KOPT-K1 (cell line): ENCODE results near the gene PDLIM1.

ENCODE experiments used
- H3K27ac ChIP-seq: fragments of 200-600 bp; sonication (generic); 2 replicates; pipeline ENCODE4 v1.5.1; 2016; ENCODE audit warnings: antibody characterized with exemption, mild to moderate bottlenecking, low read depth, low read length; ENCODE audit not compliant: poor library complexity, severe bottlenecking
- H3K36me3 ChIP-seq: fragments of 200-600 bp; sonication (generic); 2 replicates; pipeline ENCODE4 v1.5.1; 2017; ENCODE audit warnings: antibody characterized with exemption, mild to moderate bottlenecking, low read length, moderate library complexity; ENCODE audit not compliant: insufficient read depth
- H3K9me3 ChIP-seq: fragments of 200-600 bp; sonication (generic); 2 replicates; pipeline ENCODE4 v1.5.1; 2017; ENCODE audit warnings: antibody characterized with exemption, low read length, mild to moderate bottlenecking; ENCODE audit not compliant: insufficient read depth, poor library complexity, severe bottlenecking

Gene PDLIM1

GRCh38 chr10:95284807-95285206 is 6.0 kb downstream of the PDLIM1 start:
- no peaks in the 10 kb centered on the region for H3K9me3 ChIP-seq
- H3K27ac ChIP-seq: no peak overlapping the region
- no peaks in the 10 kb centered on the region for H3K36me3 ChIP-seq

GRCh38 chr10:95282107-95282506 is 8.7 kb downstream of the PDLIM1 start:
- no peaks in the 10 kb centered on the region for H3K9me3 ChIP-seq
- no peaks in the 10 kb centered on the region for H3K36me3 ChIP-seq
- no peak overlapping the region for H3K27ac ChIP-seq

- Histone ChIP-seq H3K9me3 (no peaks in the 10 kb centered on the region), H3K27ac (no peak overlapping the region), H3K36me3 (no peaks in the 10 kb centered on the region)
Observed at GRCh38 chr10:95281206-95281605, 9.6 kb downstream of the PDLIM1 start.

- no peak overlapping the region for H3K27ac ChIP-seq
- H3K9me3 ChIP-seq: no peaks in the 10 kb centered on the region
- H3K36me3 ChIP-seq: no peaks in the 10 kb centered on the region
Observed at GRCh38 chr10:95280637-95281036, 10.2 kb downstream of the PDLIM1 start.

GRCh38 chr10:95279042-95279820 is 11.6 kb downstream of the PDLIM1 start:
- no peaks in the 10 kb centered on the region for H3K36me3 ChIP-seq
- no peaks in the 10 kb centered on the region for H3K9me3 ChIP-seq
- no peak overlapping the region for H3K27ac ChIP-seq

- no peaks in the 10 kb centered on the region for H3K36me3 ChIP-seq
- H3K9me3 ChIP-seq: no peaks in the 10 kb centered on the region
- no peak overlapping the region for H3K27ac ChIP-seq
Observed at GRCh38 chr10:95278061-95278988, 12.5 kb downstream of the PDLIM1 start.

- Histone ChIP-seq H3K36me3 (no peaks in the 10 kb centered on the region), H3K9me3 (no peaks in the 10 kb centered on the region), H3K27ac (no peak overlapping the region)
Observed at GRCh38 chr10:95277614-95278013, 13.2 kb downstream of the PDLIM1 start.

GRCh38 chr10:95277201-95277570 is 13.6 kb downstream of the PDLIM1 start:
- Histone ChIP-seq H3K9me3 (no peaks in the 10 kb centered on the region), H3K27ac (no peak overlapping the region), H3K36me3 (no peaks in the 10 kb centered on the region)

GRCh38 chr10:95276367-95277200 is 14.2 kb downstream of the PDLIM1 start:
- no peaks in the 10 kb centered on the region for H3K36me3 ChIP-seq
- H3K27ac ChIP-seq: no peak overlapping the region
- no peaks in the 10 kb centered on the region for H3K9me3 ChIP-seq

GRCh38 chr10:95275726-95276366 is 15.0 kb downstream of the PDLIM1 start:
- Histone ChIP-seq H3K36me3 (no peaks in the 10 kb centered on the region), H3K9me3 (no peaks in the 10 kb centered on the region), H3K27ac (no peak overlapping the region)

GRCh38 chr10:95273393-95274312 is 17.1 kb downstream of the PDLIM1 start:
- H3K36me3 ChIP-seq: no peaks in the 10 kb centered on the region
- H3K9me3 ChIP-seq: no peaks in the 10 kb centered on the region
- H3K27ac ChIP-seq: no peak overlapping the region

GRCh38 chr10:95268438-95268837 is 22.4 kb downstream of the PDLIM1 start:
- H3K36me3 ChIP-seq: no peaks in the 10 kb centered on the region
- no peaks in the 10 kb centered on the region for H3K9me3 ChIP-seq
- H3K27ac ChIP-seq: no peak overlapping the region

GRCh38 chr10:95267251-95267650 is 23.6 kb downstream of the PDLIM1 start:
- Histone ChIP-seq H3K27ac (no peak overlapping the region), H3K36me3 (no peaks in the 10 kb centered on the region), H3K9me3 (no peaks in the 10 kb centered on the region)

- Histone ChIP-seq H3K9me3 (no peaks in the 10 kb centered on the region), H3K36me3 (no peaks in the 10 kb centered on the region), H3K27ac (no peak overlapping the region)
Observed at GRCh38 chr10:95266674-95267095, 24.1 kb downstream of the PDLIM1 start.
